IPS-15b (cell line): ENCODE data around the gene PRAMEF11.
"Not testable (repeated sequence)": the region's sequence is repeated elsewhere in the genome, so short reads cannot be mapped to it uniquely, and the experiment has no call there.

Source experiments
- H3K27me3 ChIP-seq: one replicate; pipeline ENCODE4 v1.6.1; 2013; ENCODE audit warnings: low read length; ENCODE audit not compliant: control insufficient read depth, insufficient read depth
- H3K36me3 ChIP-seq: one replicate; pipeline ENCODE4 v1.6.1; 2013; ENCODE audit warnings: low read length; ENCODE audit not compliant: control insufficient read depth, insufficient read depth
- H3K4me1 ChIP-seq: one replicate; pipeline ENCODE4 v1.6.1; 2013; ENCODE audit warnings: mild to moderate bottlenecking, low read length; ENCODE audit not compliant: control insufficient read depth, insufficient read depth
- H3K4me3 ChIP-seq: one replicate; pipeline ENCODE4 v1.5.1; 2013; ENCODE audit warnings: low read depth, low read length
- H3K9ac ChIP-seq: one replicate; pipeline ENCODE4 v1.6.1; 2013; ENCODE audit warnings: low read depth, mild to moderate bottlenecking, low read length
- H3K9me3 ChIP-seq: one replicate; pipeline ENCODE4 v1.6.1; 2013; ENCODE audit warnings: mild to moderate bottlenecking, low read length; ENCODE audit not compliant: control insufficient read depth, insufficient read depth

PRAMEF11 gene

DNA sequence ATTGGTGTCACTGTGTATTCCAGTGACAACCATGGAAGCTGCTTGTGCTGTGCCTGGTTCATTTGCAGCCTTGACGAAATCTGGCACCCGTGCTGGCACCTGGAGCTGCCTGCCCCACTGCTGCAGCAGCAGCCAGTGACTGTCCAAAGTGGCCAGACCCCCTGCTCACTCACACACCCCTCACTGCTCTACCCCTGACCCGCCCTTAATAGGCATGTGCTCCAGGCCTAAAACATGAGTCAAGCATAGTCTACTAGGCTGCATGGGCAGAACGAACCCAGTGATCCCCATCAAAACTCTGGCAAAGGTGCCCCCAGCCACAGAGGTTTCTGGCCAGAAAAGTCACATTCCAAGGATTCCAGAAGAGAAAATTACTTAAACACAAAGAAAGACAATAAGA lies 32.3 kb downstream of the PRAMEF11 start:
- H3K36me3 ChIP-seq: no peaks in the 10 kb centered on the region
- H3K4me1 ChIP-seq: no peaks in the 10 kb centered on the region
- no peaks in the 10 kb centered on the region for H3K9me3 ChIP-seq
- H3K4me3 ChIP-seq: no peak overlapping the region
- H3K27me3 ChIP-seq: no peaks in the 10 kb centered on the region
- H3K9ac ChIP-seq: no peak overlapping the region

DNA sequence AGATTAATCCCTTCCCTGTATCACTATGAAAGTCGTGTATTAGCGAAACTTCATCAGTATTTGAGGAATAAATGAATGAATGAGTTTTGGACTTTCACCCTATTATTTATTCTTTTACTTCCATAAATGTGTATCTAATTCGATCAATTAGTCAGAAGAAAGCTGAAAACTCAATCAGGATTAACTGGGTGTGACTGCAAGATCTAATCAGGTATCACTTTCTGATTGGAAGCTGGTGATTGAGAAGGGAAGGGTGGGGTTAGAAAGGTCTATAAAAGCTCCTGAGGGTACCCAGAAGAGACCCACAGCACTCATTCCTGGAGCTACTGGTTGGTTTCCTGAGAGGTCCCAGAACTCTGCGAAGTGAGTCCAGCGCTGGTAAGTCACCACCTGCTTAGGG lies 40.1 kb downstream of the PRAMEF11 start, which contains the start of gene PRAMEF1:
Gene PRAMEF1 (plus strand): TSS at position 301 of the 400 bp plus-strand sequence. CDS start 1,831 bp downstream, outside the sequence.
- H3K9ac ChIP-seq, H3K27me3 ChIP-seq, H3K4me3 ChIP-seq, H3K4me1 ChIP-seq, H3K36me3 ChIP-seq, H3K9me3 ChIP-seq: not testable (repeated sequence)

DNA sequence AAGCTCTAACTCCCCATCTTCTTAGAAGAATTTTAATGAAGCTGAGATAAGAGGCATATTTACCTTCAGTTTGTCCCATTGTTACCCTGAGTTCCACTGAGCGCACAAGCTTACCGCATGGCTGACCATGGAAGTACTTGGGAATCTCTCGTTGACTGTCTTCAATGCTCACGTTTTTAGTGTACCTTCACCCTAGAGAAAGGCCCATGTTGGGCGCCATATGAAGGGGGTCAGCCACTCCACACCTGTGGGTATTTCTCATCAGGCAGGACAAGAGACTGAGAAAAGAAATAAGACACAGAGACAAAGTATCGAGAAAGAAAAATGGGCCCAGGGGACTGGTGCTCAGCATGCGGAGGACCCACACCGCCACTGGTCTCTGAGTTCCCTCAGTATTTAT lies 46.5 kb downstream of the PRAMEF11 start:
- H3K9me3 ChIP-seq: not testable (repeated sequence)

GRCh38 chr1:12783783-12784182 lies 47.4 kb downstream of the PRAMEF11 start:
- not testable (repeated sequence) for H3K36me3 ChIP-seq, H3K4me3 ChIP-seq, H3K4me1 ChIP-seq, H3K27me3 ChIP-seq, H3K9me3 ChIP-seq, H3K9ac ChIP-seq

More for the DNA sequence above, 46.5 kb downstream of the PRAMEF11 start:
- H3K36me3 ChIP-seq, H3K9ac ChIP-seq, H3K27me3 ChIP-seq, H3K4me3 ChIP-seq, H3K4me1 ChIP-seq: not testable (repeated sequence)

DNA sequence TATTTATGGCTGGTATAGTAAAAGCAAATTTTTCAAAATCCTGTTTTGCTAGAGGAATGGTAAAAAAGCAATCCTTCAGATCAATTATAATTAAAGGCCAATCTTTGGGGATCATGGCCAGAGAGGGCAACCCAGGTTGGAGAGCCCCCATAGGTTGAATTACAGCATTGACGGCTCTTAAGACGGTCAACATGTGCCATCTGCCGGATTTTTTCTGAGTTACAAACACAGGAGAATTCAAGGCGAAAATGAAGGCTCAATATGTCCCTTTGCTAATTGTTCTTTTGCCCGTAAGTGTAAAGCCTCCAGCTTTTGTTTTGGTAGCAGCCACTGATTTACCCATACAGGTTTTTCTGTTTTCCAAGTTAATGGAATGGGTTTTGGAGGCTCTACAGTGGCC lies 49.7 kb downstream of the PRAMEF11 start:
- H3K4me3 ChIP-seq, H3K9ac ChIP-seq, H3K4me1 ChIP-seq, H3K27me3 ChIP-seq, H3K9me3 ChIP-seq, H3K36me3 ChIP-seq: not testable (repeated sequence)

DNA sequence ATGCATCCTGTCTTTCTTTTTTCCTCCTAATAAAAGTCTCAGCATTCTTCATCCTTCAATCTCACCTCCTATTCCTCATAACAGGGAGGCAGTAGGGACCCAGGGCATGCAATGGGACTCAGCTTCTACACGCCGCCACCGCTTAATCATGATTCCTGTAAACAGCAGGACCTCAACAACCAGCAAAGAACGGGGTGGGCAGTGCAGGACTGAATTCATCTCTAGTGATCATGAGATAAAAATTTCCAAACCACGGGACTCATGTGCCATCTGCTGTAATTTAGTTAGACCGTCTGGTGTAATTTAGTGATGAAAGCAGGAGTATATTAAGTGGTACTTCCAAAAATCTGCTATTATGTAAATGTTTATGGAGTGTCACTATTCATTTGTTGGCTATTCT lies 52.3 kb downstream of the PRAMEF11 start:
- H3K4me3 ChIP-seq: no peak overlapping the region
- no peaks in the 10 kb centered on the region for H3K27me3 ChIP-seq
- peaks cover 3% of the 10 kb centered on the region for H3K4me1 ChIP-seq
- H3K9ac ChIP-seq: no peak overlapping the region
- no peaks in the 10 kb centered on the region for H3K36me3 ChIP-seq
- no peaks in the 10 kb centered on the region for H3K9me3 ChIP-seq

DNA sequence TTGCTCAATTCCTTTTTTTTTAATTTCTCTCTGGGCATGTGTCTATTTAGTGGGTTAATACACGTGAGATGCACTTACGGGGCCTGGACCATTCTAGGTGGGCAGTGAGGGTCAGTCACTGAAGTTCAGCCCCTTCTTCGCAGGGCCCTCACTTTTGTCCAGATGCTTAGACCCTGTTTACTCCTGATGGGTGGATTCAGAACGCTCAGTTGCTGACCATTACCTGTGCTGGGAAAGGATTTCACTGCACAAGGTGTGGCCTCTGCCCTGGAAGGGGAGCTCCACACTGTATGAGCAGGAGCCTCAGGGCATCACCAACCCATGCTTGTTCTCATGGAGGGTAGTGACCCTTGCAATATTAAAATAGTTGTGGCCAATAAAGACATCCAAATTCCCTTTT lies 53.1 kb downstream of the PRAMEF11 start:
- no peak overlapping the region for H3K9ac ChIP-seq
- H3K27me3 ChIP-seq: no peaks in the 10 kb centered on the region
- peaks cover under 1% of the 10 kb centered on the region for H3K4me1 ChIP-seq
- no peaks in the 10 kb centered on the region for H3K9me3 ChIP-seq
- no peaks in the 10 kb centered on the region for H3K36me3 ChIP-seq
- no peak overlapping the region for H3K4me3 ChIP-seq

DNA sequence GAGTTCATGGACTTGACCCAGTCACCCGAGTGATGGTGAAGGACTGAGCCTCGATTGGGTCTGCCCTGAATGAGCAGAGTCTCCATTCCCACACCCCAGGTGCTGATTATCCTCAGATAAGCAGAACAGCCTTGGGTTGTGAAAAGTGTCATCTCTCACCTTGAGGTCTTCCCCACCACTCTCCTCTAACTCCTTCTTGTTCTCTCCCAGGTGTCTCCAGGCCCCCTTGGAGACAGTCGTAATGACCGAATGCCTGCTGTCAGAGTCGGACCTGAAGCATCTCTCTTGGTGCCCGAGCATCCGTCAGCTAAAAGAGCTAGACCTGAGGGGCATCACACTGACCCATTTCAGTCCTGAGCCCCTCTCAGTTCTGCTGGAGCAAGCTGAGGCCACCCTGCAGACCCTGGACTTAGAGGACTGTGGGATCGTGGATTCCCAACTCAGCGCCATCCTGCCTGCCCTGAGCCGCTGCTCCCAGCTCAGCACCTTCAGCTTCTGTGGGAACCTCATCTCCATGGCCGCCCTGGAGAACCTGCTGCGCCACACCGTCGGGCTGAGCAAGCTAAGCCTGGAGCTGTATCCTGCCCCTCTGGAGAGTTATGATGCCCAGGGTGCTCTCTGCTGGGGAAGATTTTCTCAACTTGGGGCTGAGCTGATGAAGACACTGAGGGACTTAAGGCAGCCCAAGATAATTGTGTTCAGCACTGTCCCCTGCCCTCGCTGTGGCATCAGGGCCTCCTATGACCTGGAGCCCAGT lies 54.2 kb downstream of the PRAMEF11 start:
- no peaks in the 10 kb centered on the region for H3K9me3 ChIP-seq
- H3K36me3 ChIP-seq: no peaks in the 10 kb centered on the region
- H3K4me3 ChIP-seq: no peak overlapping the region
- H3K27me3 ChIP-seq: no peaks in the 10 kb centered on the region
- no peak overlapping the region for H3K9ac ChIP-seq
- no peaks in the 10 kb centered on the region for H3K4me1 ChIP-seq

- Histone ChIP-seq H3K4me3 (no peak overlapping the region), H3K36me3 (no peaks in the 10 kb centered on the region), H3K9ac (no peak overlapping the region), H3K4me1 (no peaks in the 10 kb centered on the region), H3K9me3 (no peaks in the 10 kb centered on the region), H3K27me3 (no peaks in the 10 kb centered on the region)
Measured at GRCh38 chr1:12775443-12775842, 55.8 kb downstream of the PRAMEF11 start.

- Histone ChIP-seq H3K4me3 (no peak overlapping the region), H3K4me1 (no peaks in the 10 kb centered on the region), H3K27me3 (no peaks in the 10 kb centered on the region), H3K36me3 (no peaks in the 10 kb centered on the region), H3K9ac (no peak overlapping the region), H3K9me3 (no peaks in the 10 kb centered on the region)
Measured at GRCh38 chr1:12774801-12775345, 56.3 kb downstream of the PRAMEF11 start.
